ENCODE results near the gene ADGRA3. TPM values are rescaled to one million over a fixed set of nuclear protein-coding genes. Genes with fewer than 3 reads are reported as not detected.

The ADGRA3 gene
- polyA plus RNA-seq, 1 of the 3 experiments (the other 2 are of a cell fraction): 11.8 TPM

- no peak for TF ChIP-seq PBX3 (IDR thresholded peaks at IDR 0.05)
- no peak for TF ChIP-seq RCOR1 (IDR thresholded peaks at IDR 0.05; ENCODE audit: low read length)
- no peak for TF ChIP-seq FOXM1 (IDR thresholded peaks at IDR 0.05; ENCODE audit: low read depth)
- no peak for TF ChIP-seq EP300 (IDR thresholded peaks at IDR 0.05; ENCODE audit: borderline replicate concordance in 1 of 2, low read depth in 1 of 2, low read length in 1 of 2)
- TF ChIP-seq USF1 (IDR thresholded peaks at IDR 0.05; ENCODE audit: borderline replicate concordance, low read depth): no peak
- TF ChIP-seq TEAD4 (IDR thresholded peaks at IDR 0.05; ENCODE audit: borderline replicate concordance, insufficient read depth): no peak
- no peak for TF ChIP-seq TCF12 (IDR thresholded peaks at IDR 0.05)
Measured at GRCh38 chr4:22363787-22364186, 152.1 kb downstream of the ADGRA3 start (continued).

- Histone ChIP-seq H3K4me2 (no peak overlapping the region), H3K9ac (no peak overlapping the region), H3K4me3 (ENCODE audit: low read depth in 2 of 2, low read length in 1 of 2) (no peak overlapping the region), H3K9me3 (peaks cover 7% of the 10 kb centered on the region; the same call in 1 of the 2 replicates), H3F3A (replicated peaks; ENCODE audit: insufficient read depth) (peaks cover 8% of the 10 kb centered on the region), H3K27me3 (ENCODE audit: insufficient read depth) (no peaks in the 10 kb centered on the region), H4K20me1 (ENCODE audit: insufficient read depth) (no peaks in the 10 kb centered on the region), H2AFZ (ENCODE audit: low read depth) (no peak overlapping the region), H3K79me2 (ENCODE audit: insufficient read depth) (no peaks in the 10 kb centered on the region), H3K9me2 (no peaks in the 10 kb centered on the region), H3K36me3 (replicated peaks in 1 of 2; ENCODE audit: control insufficient read depth in 1 of 2, insufficient read depth in 2 of 2, low read length in 1 of 2) (no peaks in the 10 kb centered on the region), H3K4me1 (ENCODE audit: control insufficient read depth in 1 of 2, insufficient read depth in 2 of 2, low read depth in 1 of 2, low read length in 1 of 2) (no peaks in the 10 kb centered on the region), H3K27ac (ENCODE audit: low read depth in 2 of 2, low read length in 1 of 2) (no peak overlapping the region; a peak in 1 of 4 replicates)
- DNase-seq: no peak
- WGBS (ENCODE audit: low lambda C conversion rate): 34% methylated on average over 2 of the region's 2 CpGs
- TF ChIP-seq JUND (IDR thresholded peaks at IDR 0.05) (peak; percentile 11; the same call in 1 of the 2 replicates), MEF2A (IDR thresholded peaks at IDR 0.05; ENCODE audit: borderline replicate concordance, low read depth) (peak; percentile 32; the same call in 1 of the 2 replicates), TEAD4 (IDR thresholded peaks at IDR 0.05; ENCODE audit: borderline replicate concordance, insufficient read depth) (0 out of 2 replicates have a peak, but pooled peaks have one; percentile 25), EP300 (IDR thresholded peaks at IDR 0.05; ENCODE audit: borderline replicate concordance in 1 of 2, low read depth in 1 of 2, low read length in 1 of 2) (0 out of 4 replicates have a peak, but pooled peaks of 1 of the 2 experiments have one; percentile 7), FOXM1 (IDR thresholded peaks at IDR 0.05; ENCODE audit: low read depth) (no peak), GABPA (IDR thresholded peaks at IDR 0.05; ENCODE audit: low read depth) (no peak), FOSL2 (IDR thresholded peaks at IDR 0.05; ENCODE audit: borderline replicate concordance, low read depth) (peak; percentile 20; the same call in 1 of the 2 replicates)
- ChIA-PET POLR2A (no interaction called here), CTCF (no interaction called here)
Measured at GRCh38 chr4:22363036-22363435, 152.8 kb downstream of the ADGRA3 start.

- H3K4me2 ChIP-seq: no peak overlapping the region
- H3K9me3 ChIP-seq: no peaks in the 10 kb centered on the region
- peak; percentile 60 for TF ChIP-seq RAD21 (IDR thresholded peaks at IDR 0.05; ENCODE audit: low read length)
- peak; percentile 60 for TF ChIP-seq CTCF (IDR thresholded peaks at IDR 0.05)
- no peak for TF ChIP-seq FOSL2 (IDR thresholded peaks at IDR 0.05; ENCODE audit: borderline replicate concordance, low read depth)
- TF ChIP-seq TCF12 (IDR thresholded peaks at IDR 0.05): no peak
- no peak for TF ChIP-seq POLR2AphosphoS5 (IDR thresholded peaks at IDR 0.05; ENCODE audit: low read depth, low read length)
- TF ChIP-seq REST (IDR thresholded peaks at IDR 0.05; ENCODE audit: low read depth, low read length): no peak
- peak; percentile 70 for TF ChIP-seq SMC3 (IDR thresholded peaks at IDR 0.05; ENCODE audit: low read depth, low read length)
- no peak for DNase-seq
- no peaks in the 10 kb centered on the region for H3K36me3 ChIP-seq (replicated peaks in 1 of 2; ENCODE audit: control insufficient read depth in 1 of 2, insufficient read depth in 2 of 2, low read length in 1 of 2)
- no peaks in the 10 kb centered on the region for H3K9me2 ChIP-seq
- no peak overlapping the region for H3K27ac ChIP-seq (ENCODE audit: low read depth in 2 of 2, low read length in 1 of 2)
- H3K79me2 ChIP-seq (ENCODE audit: insufficient read depth): no peaks in the 10 kb centered on the region
- H3K4me3 ChIP-seq (ENCODE audit: low read depth in 2 of 2, low read length in 1 of 2): no peak overlapping the region
- no peak overlapping the region for H3K9ac ChIP-seq
- H2AFZ ChIP-seq (ENCODE audit: low read depth): no peak overlapping the region
- H4K20me1 ChIP-seq (ENCODE audit: insufficient read depth): no peaks in the 10 kb centered on the region
- H3F3A ChIP-seq (replicated peaks; ENCODE audit: insufficient read depth): no peaks in the 10 kb centered on the region
- H3K27me3 ChIP-seq (ENCODE audit: insufficient read depth): no peaks in the 10 kb centered on the region
- 48% methylated on average over 4 of the region's 6 CpGs for WGBS (ENCODE audit: low lambda C conversion rate)
- CTCF ChIA-PET: interaction anchor here (1.2 to 2.2 kb wide), 2 partner anchors 19 to 568 kb away, joined by 3 to 11 read pairs; no protein-coding TSS in a partner anchor
- POLR2A ChIA-PET: no interaction called here
- no peaks in the 10 kb centered on the region for H3K4me1 ChIP-seq (ENCODE audit: control insufficient read depth in 1 of 2, insufficient read depth in 2 of 2, low read depth in 1 of 2, low read length in 1 of 2)
Measured at GRCh38 chr4:22356987-22357596, 158.8 kb downstream of the ADGRA3 start.
